Ureter (tissue), 1 donor: Measurements from ENCODE around the gene SEM1. TPM values are rescaled to one million over a fixed set of nuclear protein-coding genes. Genes with fewer than 3 reads are reported as not detected.
"Not testable (repeated sequence)": the region's sequence is repeated elsewhere in the genome, so short reads cannot be mapped to it uniquely, and the experiment has no call there.

ENCODE experiments used
- DNase-seq: peaks from one replicate; pipeline ENCODE4 v3.0.0-alpha.2; 2020; ENCODE audit warnings: low spot score
- total RNA-seq: library from RNA; stranded (reverse); gene quantifications from one replicate; pipeline ENCODE4 v1.2.4, GENCODE V29; 2023
- donor health status: DM: yes; HTN: yes; CAD: no.

The SEM1 gene
- total RNA-seq, 1 donor from 2014 or later, result 50.3 TPM

DNA sequence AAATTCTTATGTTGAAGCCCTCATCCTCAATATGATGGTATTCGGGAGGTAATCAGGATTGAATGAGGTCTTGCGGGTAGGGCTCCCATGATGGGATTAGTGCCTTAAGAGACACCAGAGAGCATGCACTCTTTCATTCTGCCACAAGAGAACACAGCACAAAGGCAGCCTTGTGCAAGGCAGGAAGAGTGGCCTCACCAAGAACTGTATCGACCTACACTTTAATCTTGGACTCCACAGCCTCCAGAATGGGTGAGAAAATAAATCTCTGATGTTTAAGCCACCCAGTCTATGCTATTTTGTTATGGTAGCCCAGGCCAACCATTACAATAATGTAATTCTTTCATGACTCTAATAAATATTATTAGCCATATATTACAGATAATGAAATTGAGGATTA, 8.4 kb downstream of the SEM1 start:
- no peak for DNase-seq

GRCh38 chr7:96700516-96700915, 9.1 kb downstream of the SEM1 start:
- no peak for DNase-seq

GRCh38 chr7:96699219-96699871, 10.3 kb downstream of the SEM1 start:
- no peak for DNase-seq

- DNase-seq, result not testable (repeated sequence)
Measured at GRCh38 chr7:96698449-96698848, 11.2 kb downstream of the SEM1 start.

DNA sequence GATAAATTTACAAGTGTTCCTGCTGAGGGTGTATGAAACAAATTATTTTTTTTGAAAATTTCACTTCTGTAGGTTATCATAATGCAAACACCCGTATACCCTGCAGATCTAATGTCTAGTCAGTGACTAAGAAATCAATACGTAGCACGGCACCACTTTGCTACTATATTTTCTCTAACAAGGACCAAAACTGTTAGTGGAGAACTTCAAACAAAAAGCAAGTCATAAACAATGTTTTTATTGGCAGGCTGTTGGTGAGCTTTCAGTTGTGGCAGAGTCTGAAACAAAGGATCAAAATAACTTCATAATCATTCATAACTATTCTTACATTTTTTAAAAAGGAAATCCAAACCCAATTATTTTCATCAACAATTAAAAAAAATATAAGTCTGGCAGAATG, 11.8 kb downstream of the SEM1 start:
- no peak for DNase-seq

GRCh38 chr7:96695581-96695980, 14.1 kb downstream of the SEM1 start:
- DNase-seq, result no peak

DNA sequence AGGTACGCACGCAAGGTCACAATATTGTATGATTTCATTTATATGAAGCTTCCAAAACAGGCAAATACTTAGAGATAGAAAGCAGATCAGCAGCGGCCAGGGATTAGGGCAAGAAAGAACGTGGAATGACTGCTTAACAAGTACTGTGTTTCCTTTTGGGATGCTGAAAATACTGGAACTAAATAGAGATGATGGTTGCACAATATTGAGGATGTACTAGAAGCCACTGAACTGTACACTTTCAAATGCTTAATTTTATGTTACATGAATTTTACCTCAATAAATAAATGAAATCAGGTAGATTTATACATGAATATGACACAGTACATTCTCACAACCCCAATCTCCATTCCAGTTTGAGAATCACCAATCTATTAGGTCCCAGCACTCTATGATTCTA, 15.6 kb downstream of the SEM1 start:
- no peak for DNase-seq

GRCh38 chr7:96691702-96692101, 17.9 kb downstream of the SEM1 start:
- DNase-seq, result no peak

DNA sequence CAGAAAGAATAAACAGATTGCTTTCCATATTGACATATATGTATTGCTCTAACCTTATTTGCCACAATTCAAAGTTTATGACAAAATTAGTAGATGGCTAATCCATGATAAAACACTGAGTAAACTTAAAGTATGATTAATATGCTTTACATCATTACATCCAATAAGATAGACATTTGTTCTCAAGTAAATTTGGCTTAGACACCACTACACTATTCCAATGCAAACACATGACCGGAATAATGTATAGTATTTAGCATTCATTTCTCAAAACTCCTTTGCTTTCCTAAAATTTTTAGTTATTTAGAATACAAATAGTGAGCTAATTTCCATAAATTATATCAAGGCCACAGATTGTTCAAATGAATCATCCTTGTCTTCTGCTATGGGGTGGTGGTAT, 20.2 kb downstream of the SEM1 start:
- no peak for DNase-seq

DNA sequence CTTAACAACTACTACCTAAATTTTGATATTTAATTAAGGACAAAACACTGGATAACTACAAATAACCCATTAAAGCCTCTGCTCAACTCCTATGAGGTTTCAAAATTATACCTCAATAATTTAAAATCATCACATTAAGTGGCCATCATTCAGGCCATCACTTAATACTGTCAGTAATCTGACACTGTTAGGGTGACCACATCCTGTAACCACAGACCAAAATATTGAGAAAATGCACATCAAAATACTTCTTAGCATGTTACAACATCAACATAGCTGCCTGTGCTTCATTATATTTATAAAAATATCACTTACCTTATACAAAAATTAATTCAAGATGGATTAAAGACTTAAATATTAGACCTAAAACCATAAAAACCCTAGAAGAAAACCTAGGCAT, 23.3 kb downstream of the SEM1 start:
- no peak for DNase-seq

DNA sequence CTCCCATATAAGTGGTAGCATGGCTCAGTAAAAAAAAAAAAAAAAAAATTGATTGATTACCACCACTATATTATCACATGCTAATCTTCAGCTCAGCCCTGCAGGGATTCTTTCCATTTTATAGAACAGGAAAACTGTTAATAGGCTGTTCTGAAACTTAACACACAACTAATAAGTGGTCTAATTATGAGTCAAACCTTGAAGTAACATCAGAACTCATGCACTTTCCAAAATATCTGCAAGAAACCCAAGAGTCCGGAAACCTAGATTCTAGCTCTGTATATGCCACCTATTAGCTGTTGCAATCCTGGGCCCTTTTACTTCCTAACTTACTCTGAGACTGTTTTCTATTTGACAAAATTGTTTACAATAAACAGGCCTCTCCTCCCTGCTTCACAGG, 23.9 kb downstream of the SEM1 start:
- no peak for DNase-seq

DNA sequence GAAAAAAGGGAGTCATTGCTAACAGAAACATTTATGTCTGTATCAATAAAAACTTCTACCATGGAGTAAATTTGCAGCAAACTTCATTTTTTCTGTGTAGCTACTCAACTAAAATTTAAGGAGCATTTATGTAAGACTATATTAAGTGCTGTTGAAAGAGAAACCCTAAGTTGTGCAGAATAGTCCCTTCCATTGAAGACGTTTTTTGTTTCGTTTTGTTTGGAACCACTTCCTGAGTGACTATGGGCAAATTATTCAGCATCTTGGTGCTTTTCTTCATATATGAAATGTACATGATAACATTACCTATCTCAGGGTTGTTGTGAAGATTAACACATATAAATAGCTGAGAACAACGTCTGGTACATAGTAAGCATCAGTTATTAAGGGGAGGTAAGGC, 24.3 kb downstream of the SEM1 start:
- DNase-seq, result no peak

- no peak for DNase-seq
Measured at GRCh38 chr7:96679886-96680285, 29.8 kb downstream of the SEM1 start.

DNA sequence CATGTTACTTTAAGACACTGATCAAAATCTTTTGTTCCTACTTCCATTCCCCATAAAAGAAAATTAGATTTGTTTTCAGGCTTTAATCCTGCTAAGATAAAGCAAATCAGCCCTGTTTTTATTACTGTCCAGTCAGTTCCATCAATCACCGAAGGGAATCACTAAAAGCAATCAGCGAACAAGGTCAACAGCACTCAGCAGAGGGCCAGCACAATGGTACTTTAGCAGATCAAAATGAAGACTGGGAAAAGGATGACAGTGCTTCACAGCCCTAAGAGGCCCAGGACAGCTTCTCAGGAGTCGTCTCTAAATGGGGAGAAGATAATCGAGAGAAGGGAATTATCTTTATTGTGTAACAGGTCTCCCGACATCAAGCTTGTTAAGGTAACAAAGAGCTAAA, 32.7 kb downstream of the SEM1 start:
- DNase-seq, result no peak

- no peak for DNase-seq
Measured at GRCh38 chr7:96675548-96675947, 34.1 kb downstream of the SEM1 start.

DNA sequence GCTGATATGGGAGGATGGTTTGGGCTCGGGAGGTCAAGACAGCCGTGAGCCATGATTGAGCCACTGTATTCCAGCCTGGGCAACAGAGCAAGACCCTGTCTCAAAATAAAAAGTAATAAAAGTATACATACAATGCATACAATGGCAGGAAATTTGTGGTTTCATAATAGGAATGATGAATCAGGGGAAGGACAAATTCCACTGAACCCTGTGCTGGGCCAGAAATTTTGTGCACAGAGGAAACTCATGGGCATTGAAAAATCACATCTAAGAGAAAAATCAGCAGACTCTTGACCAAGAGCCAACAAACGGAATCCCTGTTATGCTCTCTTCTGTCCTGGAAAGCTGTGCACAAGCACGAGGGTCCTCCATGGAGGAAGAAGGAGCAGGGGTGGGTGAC, 35.1 kb downstream of the SEM1 start:
- no peak for DNase-seq

DNA sequence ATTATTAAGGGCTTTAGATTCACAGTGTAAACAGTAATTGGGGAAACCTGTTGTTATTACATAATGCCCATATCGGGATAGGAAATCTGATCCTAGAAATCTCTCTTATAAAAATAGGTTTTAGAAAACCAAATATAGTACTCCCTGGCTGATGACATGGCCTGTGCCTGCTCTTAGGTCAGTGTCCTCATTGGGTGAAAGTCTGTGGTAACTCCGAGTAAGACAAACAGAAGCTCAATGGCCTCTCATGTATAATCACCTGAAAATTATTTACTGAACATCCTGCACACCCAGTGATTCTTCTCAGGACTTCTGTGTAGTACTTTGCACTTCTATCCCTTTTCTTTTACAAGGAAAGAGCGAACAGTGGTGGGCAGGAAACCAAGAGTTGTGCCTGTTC, 37.8 kb downstream of the SEM1 start:
- no peak for DNase-seq

DNA sequence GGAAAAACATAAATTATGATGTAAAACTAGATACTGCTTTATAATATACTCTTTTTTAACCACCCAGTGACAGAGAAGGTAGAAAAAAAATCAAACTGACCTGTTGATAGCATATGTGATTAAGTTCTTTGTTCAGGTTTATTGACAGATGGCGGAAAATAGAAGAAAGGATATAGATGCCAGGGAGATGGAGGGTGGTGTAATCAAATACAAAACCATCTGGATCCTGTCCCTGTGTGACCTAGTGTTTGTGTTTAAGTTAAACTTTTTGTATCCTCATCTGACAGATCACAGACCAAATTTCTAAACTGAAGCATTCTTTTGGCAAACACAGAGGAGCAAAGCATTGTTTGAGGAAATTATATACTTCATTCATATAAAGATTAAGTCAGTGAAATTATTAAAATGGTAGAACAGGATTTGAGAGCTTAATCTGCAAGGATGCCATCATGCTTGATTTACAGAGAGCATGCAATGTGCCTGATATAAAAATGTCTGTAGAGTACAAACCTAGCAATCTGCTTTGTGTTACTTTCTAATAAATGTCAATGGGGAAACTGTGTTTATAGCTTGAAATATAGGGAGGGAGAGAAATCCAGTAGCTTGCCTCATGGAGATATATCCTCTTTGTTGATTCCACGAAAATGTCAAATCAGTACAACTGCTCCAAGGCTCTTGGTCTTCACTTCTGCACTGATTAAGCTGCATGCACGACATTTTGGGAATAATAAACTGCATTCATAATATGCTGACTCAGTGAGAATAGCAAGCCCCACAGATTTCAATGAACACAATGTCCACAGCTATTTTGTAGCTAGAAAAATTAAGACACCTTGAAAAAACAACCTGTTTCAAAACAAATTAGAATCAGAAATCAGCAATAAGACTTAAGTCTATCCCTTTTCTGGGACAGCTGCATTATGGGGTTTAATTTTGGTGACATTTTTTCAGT, 39.0 kb downstream of the SEM1 start:
- no peak for DNase-seq

DNA sequence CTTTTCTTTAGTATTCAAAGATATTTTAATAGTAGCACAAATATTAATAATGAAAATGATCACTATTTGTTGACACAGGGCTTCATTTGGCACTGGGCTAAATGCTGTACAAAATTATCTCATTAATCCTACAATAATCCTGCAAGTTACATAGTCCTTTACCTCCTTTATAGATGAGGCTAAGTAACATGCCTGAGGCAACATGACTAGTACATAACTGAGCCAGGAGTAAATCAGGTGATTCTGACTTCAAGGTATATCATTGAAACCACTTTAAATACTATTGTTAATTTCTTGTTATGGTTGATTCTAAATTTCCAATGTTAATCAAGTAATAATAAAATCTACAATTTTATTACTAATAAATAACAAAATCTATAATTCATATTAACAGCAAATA, 39.8 kb downstream of the SEM1 start:
- DNase-seq, result no peak

DNA sequence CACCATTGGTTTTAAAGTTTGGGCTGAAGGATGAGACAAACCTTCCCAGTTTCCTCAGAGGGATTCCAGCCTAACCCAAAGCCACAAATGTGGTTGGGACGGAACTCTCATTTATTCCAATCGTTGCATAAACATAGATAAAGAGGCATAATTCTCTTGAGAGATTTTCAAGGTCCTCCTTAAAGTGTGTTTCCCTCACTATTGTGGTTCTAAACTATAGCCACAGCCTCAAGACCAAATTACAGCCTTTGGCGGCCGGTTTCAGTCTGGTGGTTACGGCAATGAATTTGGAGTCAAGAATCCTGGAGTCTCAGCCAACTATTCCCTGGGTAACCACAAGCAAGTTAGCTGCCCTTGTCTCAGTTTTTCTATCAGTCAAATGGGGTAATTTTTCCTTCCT, 42.6 kb downstream of the SEM1 start:
- DNase-seq, result no peak

DNA sequence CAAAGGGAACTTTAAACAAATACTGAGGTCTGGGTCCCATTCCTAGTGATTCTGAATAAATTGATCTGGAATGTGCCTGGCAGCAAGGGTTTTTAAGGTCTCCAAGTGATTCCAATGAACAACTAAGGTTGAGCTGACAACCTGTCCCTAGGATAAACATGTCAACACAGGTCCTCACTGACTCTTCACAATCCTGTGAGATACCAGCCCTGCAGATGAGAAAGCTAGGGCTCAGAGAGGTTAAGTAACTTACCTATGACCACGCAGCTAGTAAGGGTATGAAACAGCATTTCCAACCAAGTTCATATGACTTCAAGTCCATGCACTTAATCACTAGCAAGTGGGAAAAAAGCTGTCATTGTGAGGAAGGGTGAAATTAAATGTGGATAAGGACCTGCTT, 44.0 kb downstream of the SEM1 start:
- DNase-seq, result no peak

DNA sequence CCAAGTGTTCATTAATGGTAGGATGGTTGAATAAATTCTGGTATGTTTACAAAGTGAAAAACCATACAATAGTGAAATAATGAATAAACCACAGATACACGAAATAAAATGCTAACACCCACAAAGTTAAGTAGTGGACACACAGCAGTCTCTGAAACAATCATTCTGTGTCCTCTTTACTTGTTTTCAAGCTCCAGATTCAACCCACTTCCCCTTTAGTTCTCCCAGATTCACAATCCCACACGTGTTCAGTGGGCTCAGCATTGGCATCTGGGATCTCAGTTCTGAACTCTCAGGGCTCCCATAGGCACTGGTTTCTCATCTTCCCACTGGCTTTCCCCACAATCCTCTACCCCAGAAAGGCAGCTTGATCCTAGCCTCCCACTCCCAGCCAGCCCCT, 44.9 kb downstream of the SEM1 start:
- no peak for DNase-seq

DNA sequence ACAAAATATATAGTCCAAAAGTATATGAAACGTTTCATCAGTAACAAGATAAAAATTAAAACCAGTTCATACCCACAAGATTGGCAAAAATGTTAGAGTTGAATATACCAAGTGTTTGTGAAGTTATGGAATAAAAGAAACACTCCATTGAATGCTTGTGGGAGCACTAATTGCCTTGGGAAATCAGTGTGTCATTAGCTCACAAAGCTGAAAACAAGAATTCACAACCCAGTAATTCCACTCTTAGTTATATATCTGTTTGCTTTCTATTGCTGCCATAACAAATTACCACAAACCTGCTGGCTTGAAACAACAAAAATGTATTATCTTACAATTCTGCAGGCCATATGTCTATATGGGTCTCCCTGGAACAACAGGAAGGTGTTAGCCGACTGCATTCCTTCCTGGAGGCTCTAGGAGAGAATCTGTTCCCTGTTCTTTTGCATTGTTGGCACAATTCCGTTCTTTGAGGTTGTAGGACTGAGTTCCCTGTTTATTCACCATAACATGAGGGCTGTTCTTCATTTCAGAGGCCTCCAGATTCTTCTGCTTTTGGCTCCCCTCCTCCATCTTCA, 45.7 kb downstream of the SEM1 start:
- no peak for DNase-seq
